A673 (cell line): ENCODE results near the gene WFDC2. TPM values are rescaled to one million over a fixed set of nuclear protein-coding genes. Genes with fewer than 3 reads are reported as not detected.

Experiments
- BruUV-seq: library from RNA; stranded (reverse); fragments of 400-500 nt; replicated peaks from 2 replicates; lab custom pipeline; 2021; lab: Mats Ljungman, UMichigan
- CTCF ChIA-PET: fragments of 300-600 bp; sonication (Branson Sonifier 250); formaldehyde crosslinking; loops from one replicate; lab custom pipeline; 2022; ENCODE audit warnings: antibody characterized with exemption; lab: Charles Lee
- POLR2A ChIA-PET: fragments of 300-600 bp; sonication (Branson Sonifier 250); formaldehyde crosslinking; loops from one replicate; lab custom pipeline; 2022; ENCODE audit warnings: antibody characterized with exemption; ENCODE audit not compliant: low non-redundant PET; lab: Charles Lee
- DNase-seq: peaks from one replicate; pipeline ENCODE4 v3.0.0-alpha.2; 2015; ENCODE audit warnings: low spot score
- H3K27ac ChIP-seq: fragments of 200-600 bp; sonication (generic); 2 replicates; pipeline ENCODE4 v1.5.1; 2016; ENCODE audit warnings: mixed run types, low read depth, mild to moderate bottlenecking, mixed read lengths, antibody characterized with exemption, low read length; ENCODE audit not compliant: poor library complexity, severe bottlenecking
- H3K27me3 ChIP-seq: fragments of 200-600 bp; sonication (generic); replicated peaks from 2 replicates; pipeline ENCODE4 v1.6.1; 2017; ENCODE audit warnings: mixed run types, low read depth, mild to moderate bottlenecking, mixed read lengths, antibody characterized with exemption, low read length; ENCODE audit not compliant: insufficient read depth, poor library complexity
- H3K36me3 ChIP-seq: fragments of 200-600 bp; sonication (generic); 2 replicates; pipeline ENCODE4 v1.6.1; 2016; ENCODE audit warnings: mixed run types, mild to moderate bottlenecking, mixed read lengths, antibody characterized with exemption, low read length; ENCODE audit not compliant: insufficient read depth, poor library complexity, severe bottlenecking
- H3K4me1 ChIP-seq: fragments of 200-600 bp; sonication (generic); 2 replicates; pipeline ENCODE4 v1.6.1; 2017; ENCODE audit warnings: mixed run types, mild to moderate bottlenecking, mixed read lengths, antibody characterized with exemption, low read length; ENCODE audit not compliant: insufficient read depth, poor library complexity, severe bottlenecking
- H3K4me3 ChIP-seq: fragments of 200-600 bp; sonication (generic); 2 replicates; pipeline ENCODE4 v1.5.1; 2016; ENCODE audit warnings: low read depth, mixed run types, mild to moderate bottlenecking, mixed read lengths, low read length; ENCODE audit not compliant: poor library complexity, severe bottlenecking
- H3K9me3 ChIP-seq: fragments of 200-600 bp; sonication (generic); 2 replicates; pipeline ENCODE4 v1.6.1; 2016; ENCODE audit warnings: mixed run types, low read depth, mild to moderate bottlenecking, mixed read lengths, antibody characterized with exemption, low read length; ENCODE audit not compliant: poor library complexity, severe bottlenecking
- EZH2 ChIP-seq: fragments of 200-600 bp; sonication (generic); IDR thresholded peaks from 2 replicates; pipeline ENCODE4 v1.6.1; 2017; ENCODE audit warnings: borderline replicate concordance, low read depth, mild to moderate bottlenecking, mixed read lengths, antibody characterized with exemption, low read length; ENCODE audit not compliant: poor library complexity, severe bottlenecking
- intact Hi-C: fragments of 100-400 bp; cut with micrococcal nuclease; formaldehyde crosslinking; loops from one replicate; pipeline ENCODE4 v1.10.0; 2022; ENCODE audit not compliant: unreplicated experiment
- total RNA-seq: library from RNA; stranded (reverse); gene quantifications from 2 replicates; pipeline ENCODE4 v1.2.3, GENCODE V29; 2021
- TF ChIP-seq, protein P1 (sequence below): fragments of 300-800, 200-600 bp; sonication (generic); conservative IDR thresholded peaks from 2 replicates; pipeline ENCODE4 v1.5.1; 2017; ENCODE audit warnings: low read depth, mild to moderate bottlenecking, antibody characterized with exemption, low read length, moderate library complexity, mixed read lengths

Gene WFDC2
- total RNA-seq, 1 experiment from 2014 or later: not detected

DNA sequence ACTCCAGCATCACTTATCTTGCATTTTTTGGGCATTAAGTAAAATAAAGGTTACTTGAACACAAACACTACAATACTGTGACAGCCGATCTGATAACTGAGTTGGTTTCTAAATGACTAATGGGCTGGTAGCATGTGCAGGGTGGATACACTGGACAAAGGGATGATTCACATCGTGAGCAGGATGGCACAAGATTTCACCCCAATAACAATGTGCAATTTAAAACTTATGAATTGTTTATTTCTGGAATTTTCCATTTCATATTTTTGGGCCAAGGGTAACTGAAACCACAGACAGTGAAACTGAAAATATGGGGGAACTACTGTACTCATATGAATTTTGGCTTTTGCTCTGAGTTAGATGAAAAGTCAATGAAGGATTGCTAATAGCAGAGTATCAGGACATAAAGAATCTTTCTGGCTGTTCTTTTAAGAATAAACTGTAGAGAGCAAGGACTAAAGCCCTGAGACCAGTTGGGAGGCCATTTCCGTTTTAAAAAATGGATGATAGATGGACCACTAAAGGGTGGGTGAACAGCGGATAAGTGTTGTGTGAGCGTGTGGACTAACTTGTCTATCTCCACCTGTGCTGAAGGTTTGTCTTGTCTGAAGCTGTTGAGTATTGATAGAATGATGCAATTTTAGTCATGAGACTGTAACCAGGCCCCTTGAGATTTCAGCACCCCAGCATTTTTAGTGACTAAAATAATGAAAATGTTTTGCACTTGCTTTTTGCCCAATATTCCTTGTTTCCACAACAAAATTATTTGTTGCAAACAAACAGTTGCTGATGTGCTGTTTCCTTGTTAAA lies 37.7 kb downstream of the WFDC2 start:
- intact Hi-C loops: no loop called here
- peaks cover 18% of the 10 kb centered on the region for H3K27me3 ChIP-seq

DNA sequence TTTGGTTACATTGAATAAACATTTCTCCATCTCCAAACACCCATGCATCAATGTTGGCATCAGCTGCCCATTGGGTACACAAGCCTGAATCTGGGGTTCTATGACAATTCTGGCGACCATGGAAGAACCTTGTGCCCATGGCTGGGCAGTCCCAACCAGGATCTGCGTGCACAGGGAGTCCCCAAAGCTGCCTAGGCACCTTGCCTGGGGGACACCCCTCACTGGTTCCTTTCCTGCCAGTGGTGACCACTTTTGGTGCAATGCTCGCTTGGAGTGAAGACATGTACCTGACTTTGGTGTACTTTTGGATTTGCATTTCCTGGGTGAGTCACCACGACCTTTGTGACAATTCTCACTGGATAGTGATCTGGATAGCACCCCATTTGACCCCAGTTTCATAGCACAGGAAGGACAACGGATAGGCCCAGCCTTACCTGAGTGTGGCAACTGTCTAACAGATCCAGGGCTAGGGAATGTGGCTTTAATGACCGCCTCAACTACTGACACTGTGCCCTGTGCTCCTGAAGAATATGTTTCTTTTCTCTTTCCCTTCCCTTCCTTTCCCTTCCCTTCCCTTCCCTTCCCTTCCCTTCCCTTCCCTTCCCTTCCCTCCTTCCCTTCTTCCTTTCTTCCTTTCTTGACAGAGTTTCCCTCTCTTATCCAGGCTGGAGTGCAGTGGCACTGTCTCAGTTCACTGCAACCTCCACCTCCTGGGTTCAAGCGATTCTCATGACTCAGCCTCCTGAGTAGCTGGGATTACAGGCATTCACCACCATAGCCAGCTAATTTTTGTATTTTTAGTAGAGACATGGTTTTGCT lies 38.7 kb downstream of the WFDC2 start:
- ChIA-PET POLR2A (no interaction called here), CTCF (no interaction called here)
- Histone ChIP-seq H3K36me3 (no peaks in the 10 kb centered on the region), H3K4me3 (no peak overlapping the region), H3K4me1 (no peaks in the 10 kb centered on the region), H3K27me3 (peaks cover 18% of the 10 kb centered on the region), H3K27ac (no peak overlapping the region), H3K9me3 (no peaks in the 10 kb centered on the region)
- intact Hi-C loops: no loop called here
- DNase-seq: no peak
- TF ChIP-seq, protein P1, sequence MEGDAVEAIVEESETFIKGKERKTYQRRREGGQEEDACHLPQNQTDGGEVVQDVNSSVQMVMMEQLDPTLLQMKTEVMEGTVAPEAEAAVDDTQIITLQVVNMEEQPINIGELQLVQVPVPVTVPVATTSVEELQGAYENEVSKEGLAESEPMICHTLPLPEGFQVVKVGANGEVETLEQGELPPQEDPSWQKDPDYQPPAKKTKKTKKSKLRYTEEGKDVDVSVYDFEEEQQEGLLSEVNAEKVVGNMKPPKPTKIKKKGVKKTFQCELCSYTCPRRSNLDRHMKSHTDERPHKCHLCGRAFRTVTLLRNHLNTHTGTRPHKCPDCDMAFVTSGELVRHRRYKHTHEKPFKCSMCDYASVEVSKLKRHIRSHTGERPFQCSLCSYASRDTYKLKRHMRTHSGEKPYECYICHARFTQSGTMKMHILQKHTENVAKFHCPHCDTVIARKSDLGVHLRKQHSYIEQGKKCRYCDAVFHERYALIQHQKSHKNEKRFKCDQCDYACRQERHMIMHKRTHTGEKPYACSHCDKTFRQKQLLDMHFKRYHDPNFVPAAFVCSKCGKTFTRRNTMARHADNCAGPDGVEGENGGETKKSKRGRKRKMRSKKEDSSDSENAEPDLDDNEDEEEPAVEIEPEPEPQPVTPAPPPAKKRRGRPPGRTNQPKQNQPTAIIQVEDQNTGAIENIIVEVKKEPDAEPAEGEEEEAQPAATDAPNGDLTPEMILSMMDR: no peak
- TF ChIP-seq EZH2: no peak
- no TSS peak for BruUV-seq

More for the DNA sequence above, 37.7 kb downstream of the WFDC2 start:
- H3K27ac ChIP-seq: no peak overlapping the region
- ChIA-PET CTCF (no interaction called here), POLR2A (no interaction called here)
- H3K9me3 ChIP-seq: no peaks in the 10 kb centered on the region
- H3K4me3 ChIP-seq: no peak overlapping the region
- DNase-seq: no peak
- no peaks in the 10 kb centered on the region for H3K36me3 ChIP-seq
- BruUV-seq: no TSS peak
- TF ChIP-seq, protein P1: no peak
- H3K4me1 ChIP-seq: no peaks in the 10 kb centered on the region

DNA sequence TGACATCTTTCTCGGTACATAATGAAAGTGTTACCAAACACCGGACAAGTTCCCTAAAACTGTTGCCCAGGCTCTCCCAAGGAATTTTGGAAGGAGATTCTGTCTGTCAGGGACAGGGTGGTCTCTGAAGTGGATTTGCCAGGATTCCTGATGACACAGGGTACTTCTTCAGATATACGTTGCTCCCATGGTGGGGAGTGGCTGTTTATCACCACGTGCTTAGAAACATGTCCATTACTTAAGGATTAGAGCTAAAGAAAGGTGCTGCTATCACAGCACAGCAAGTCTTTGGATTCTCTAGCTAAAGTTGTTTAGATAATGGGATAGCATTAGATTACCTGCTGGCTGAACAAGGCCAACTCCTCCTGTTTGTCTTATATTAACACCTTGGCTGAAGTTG lies 39.5 kb downstream of the WFDC2 start:
- no peak for DNase-seq
- no peak for TF ChIP-seq EZH2
- TF ChIP-seq, protein P1: no peak
- CTCF ChIA-PET: no interaction called here
- H3K4me3 ChIP-seq: no peak overlapping the region
- intact Hi-C loops: no loop called here
- no peak overlapping the region for H3K27ac ChIP-seq
- no TSS peak for BruUV-seq
- H3K4me1 ChIP-seq: no peaks in the 10 kb centered on the region
- H3K27me3 ChIP-seq: peaks cover 20% of the 10 kb centered on the region
- no peaks in the 10 kb centered on the region for H3K9me3 ChIP-seq
- POLR2A ChIA-PET: no interaction called here
- no peaks in the 10 kb centered on the region for H3K36me3 ChIP-seq
